Left ventricle myocardium inferior (tissue), 1 donor: ENCODE data around the gene GDPD4. TPM values are rescaled to one million over a fixed set of nuclear protein-coding genes. Genes with fewer than 3 reads are reported as not detected.

Experiments used
- DNase-seq: peaks from one replicate; pipeline ENCODE4 v3.0.0-alpha.2; 2020
- H3K27ac ChIP-seq: fragments of 200-600 bp; replicated peaks from 2 replicates; pipeline ENCODE4 v1.8.0; 2021
- H3K27me3 ChIP-seq: fragments of 200-600 bp; 2 replicates; pipeline ENCODE4 v1.8.0; 2021; ENCODE audit warnings: low read depth
- H3K36me3 ChIP-seq: fragments of 200-600 bp; 2 replicates; pipeline ENCODE4 v1.8.0; 2021
- H3K4me1 ChIP-seq: fragments of 200-600 bp; 2 replicates; pipeline ENCODE4 v1.8.0; 2021
- H3K4me3 ChIP-seq: fragments of 200-600 bp; 2 replicates; pipeline ENCODE4 v1.8.0; 2021; ENCODE audit warnings: mild to moderate bottlenecking, moderate library complexity
- H3K9me3 ChIP-seq: fragments of 200-600 bp; replicated peaks from 2 replicates; pipeline ENCODE4 v1.8.0; 2021
- intact Hi-C: fragments of 100-400 bp; cut with micrococcal nuclease; formaldehyde crosslinking; loops from one replicate; pipeline ENCODE4 v1.11.0; 2022
- total RNA-seq: library from RNA; stranded (reverse); fragmentation: NEBNext Ultra II Directional; extraction: Animal tissue kit (Norgen Biotek cat#: 25700); gene quantifications from one replicate; pipeline ENCODE4 v1.2.1, GENCODE V29; 2021
- TF ChIP-seq, protein P1 (sequence below): fragments of 200-600 bp; IDR thresholded peaks from 2 replicates; pipeline ENCODE4 v1.8.0; 2021; ENCODE audit warnings: antibody characterized with exemption, mild to moderate bottlenecking, borderline replicate concordance
- donor health status: DM: no; HTN: yes; CAD: no; lungs with severe emphysema.

GDPD4 gene
- total RNA-seq, 1 donor from 2014 or later: not detected

DNA sequence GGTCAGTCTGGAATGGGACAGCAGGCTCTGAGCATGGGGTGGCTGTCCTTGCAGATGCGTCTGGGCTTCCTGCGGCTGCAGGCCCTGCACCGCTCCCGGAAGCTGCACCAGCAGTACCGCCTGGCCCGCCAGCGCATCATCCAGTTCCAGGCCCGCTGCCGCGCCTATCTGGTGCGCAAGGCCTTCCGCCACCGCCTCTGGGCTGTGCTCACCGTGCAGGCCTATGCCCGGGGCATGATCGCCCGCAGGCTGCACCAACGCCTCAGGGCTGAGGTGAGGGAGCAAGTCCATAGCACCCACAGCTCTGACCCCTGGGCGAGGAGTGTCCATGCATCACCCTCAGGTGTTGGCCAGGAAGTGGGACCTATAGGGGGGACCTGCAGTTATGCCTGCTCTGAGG lies 121.8 kb downstream of the GDPD4 start:
- TF ChIP-seq, protein P1, sequence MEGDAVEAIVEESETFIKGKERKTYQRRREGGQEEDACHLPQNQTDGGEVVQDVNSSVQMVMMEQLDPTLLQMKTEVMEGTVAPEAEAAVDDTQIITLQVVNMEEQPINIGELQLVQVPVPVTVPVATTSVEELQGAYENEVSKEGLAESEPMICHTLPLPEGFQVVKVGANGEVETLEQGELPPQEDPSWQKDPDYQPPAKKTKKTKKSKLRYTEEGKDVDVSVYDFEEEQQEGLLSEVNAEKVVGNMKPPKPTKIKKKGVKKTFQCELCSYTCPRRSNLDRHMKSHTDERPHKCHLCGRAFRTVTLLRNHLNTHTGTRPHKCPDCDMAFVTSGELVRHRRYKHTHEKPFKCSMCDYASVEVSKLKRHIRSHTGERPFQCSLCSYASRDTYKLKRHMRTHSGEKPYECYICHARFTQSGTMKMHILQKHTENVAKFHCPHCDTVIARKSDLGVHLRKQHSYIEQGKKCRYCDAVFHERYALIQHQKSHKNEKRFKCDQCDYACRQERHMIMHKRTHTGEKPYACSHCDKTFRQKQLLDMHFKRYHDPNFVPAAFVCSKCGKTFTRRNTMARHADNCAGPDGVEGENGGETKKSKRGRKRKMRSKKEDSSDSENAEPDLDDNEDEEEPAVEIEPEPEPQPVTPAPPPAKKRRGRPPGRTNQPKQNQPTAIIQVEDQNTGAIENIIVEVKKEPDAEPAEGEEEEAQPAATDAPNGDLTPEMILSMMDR: no peak
- Histone ChIP-seq H3K4me3 (no peak overlapping the region), H3K9me3 (no peaks in the 10 kb centered on the region), H3K36me3 (no peaks in the 10 kb centered on the region), H3K27me3 (no peaks in the 10 kb centered on the region), H3K27ac (no peak overlapping the region), H3K4me1 (peaks cover 4% of the 10 kb centered on the region)
- no peak for DNase-seq
- intact Hi-C loops: no loop called here

DNA sequence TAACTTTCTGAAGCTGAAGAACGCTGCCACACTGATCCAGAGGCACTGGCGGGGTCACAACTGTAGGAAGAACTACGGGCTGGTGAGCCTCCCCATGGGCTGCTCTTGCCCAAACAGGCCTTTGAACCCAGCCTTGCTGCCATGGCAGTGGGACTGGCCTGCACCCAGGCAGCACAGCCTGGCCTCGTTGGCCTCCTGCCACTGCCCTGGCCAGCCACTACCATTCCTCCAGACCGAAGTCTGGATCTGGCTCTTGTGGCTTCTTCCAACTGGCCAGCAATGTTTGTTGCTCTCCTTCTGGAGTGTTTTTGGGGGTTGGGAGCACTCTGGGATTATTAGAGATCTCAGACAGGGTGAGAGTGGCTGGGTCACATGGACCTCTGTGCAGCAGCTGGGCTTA lies 122.4 kb downstream of the GDPD4 start:
- no peaks in the 10 kb centered on the region for H3K27me3 ChIP-seq
- TF ChIP-seq, protein P1: no peak
- peaks cover 4% of the 10 kb centered on the region for H3K4me1 ChIP-seq
- no peak overlapping the region for H3K4me3 ChIP-seq
- no peak overlapping the region for H3K27ac ChIP-seq
- H3K9me3 ChIP-seq: no peaks in the 10 kb centered on the region
- DNase-seq: no peak
- intact Hi-C loops: no loop called here
- no peaks in the 10 kb centered on the region for H3K36me3 ChIP-seq

GRCh38 chr11:77178150-77178549 lies 123.3 kb downstream of the GDPD4 start:
- Histone ChIP-seq H3K4me3 (no peak overlapping the region), H3K4me1 (peaks cover 4% of the 10 kb centered on the region), H3K27ac (no peak overlapping the region), H3K9me3 (no peaks in the 10 kb centered on the region), H3K27me3 (no peaks in the 10 kb centered on the region), H3K36me3 (no peaks in the 10 kb centered on the region)
- TF ChIP-seq, protein P1: no peak
- intact Hi-C loops: no loop called here
- no peak for DNase-seq

- no peak for DNase-seq
- TF ChIP-seq, protein P1: no peak
- no peaks in the 10 kb centered on the region for H3K9me3 ChIP-seq
- H3K4me1 ChIP-seq: peaks cover 4% of the 10 kb centered on the region
- H3K36me3 ChIP-seq: no peaks in the 10 kb centered on the region
- H3K27me3 ChIP-seq: no peaks in the 10 kb centered on the region
- intact Hi-C loops: no loop called here
- no peak overlapping the region for H3K4me3 ChIP-seq
- H3K27ac ChIP-seq: no peak overlapping the region
These were observed 124.5 kb downstream of the GDPD4 start for GRCh38 chr11:77176996-77177395.

DNA sequence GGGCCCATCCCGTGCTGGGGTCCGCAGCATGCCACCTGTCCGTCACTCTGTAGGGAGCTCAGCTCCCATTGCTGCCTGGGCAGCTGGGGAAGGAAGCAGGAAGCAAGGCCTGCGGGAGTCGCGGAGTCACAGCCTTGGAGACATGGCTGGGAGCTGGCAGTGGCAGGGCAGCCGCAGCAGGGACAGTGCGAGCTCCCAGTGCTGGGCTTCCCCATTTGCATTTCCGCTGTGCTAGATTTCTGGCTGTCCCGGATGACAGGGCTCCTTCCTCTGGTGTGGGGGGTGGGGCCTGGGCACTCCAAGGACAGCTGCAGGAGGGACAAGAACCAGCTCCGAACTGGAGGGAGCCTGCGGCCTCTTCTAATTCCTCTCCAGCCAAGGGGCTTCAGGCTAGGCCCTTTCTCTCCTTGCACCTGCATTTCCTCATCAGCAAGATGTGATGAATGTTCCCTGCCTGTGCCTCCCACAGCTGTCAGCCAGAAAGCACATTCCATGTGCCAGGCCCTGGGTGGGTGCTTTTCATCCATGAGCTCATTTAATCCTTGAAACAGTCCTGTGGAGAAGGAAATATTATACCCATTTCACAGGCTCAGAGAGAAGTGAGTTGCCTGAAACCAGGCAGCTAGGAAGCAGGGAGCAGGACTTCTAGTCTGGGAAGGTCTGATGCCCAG lies 125.5 kb downstream of the GDPD4 start:
- intact Hi-C loops: no loop called here
- no peaks in the 10 kb centered on the region for H3K27me3 ChIP-seq
- TF ChIP-seq, protein P1: no peak
- peak overlapping the region; percentile 51 for H3K27ac ChIP-seq
- H3K4me3 ChIP-seq: peak overlapping the region; percentile 32
- H3K36me3 ChIP-seq: no peaks in the 10 kb centered on the region
- H3K4me1 ChIP-seq: peaks cover 4% of the 10 kb centered on the region
- H3K9me3 ChIP-seq: no peaks in the 10 kb centered on the region
- peak; percentile 56 for DNase-seq
